GM18508 (cell line): Measurements from ENCODE around the gene NAV3.

Source experiments
- ATAC-seq: cut with Tn5 transposase; IDR thresholded peaks from one replicate; pipeline ENCODE4 v1.9.1; 2021; ENCODE audit warnings: moderate number of reproducible peaks; ENCODE audit not compliant: insufficient read depth, unreplicated experiment

NAV3 gene

GRCh38 chr12:77830583-77831351 lies at the start of gene NAV3:
NAV3 (plus strand) TSS chr12:77830894; CDS start chr12:77831462, 568 bp downstream.
- no peak for ATAC-seq

GRCh38 chr12:77782034-77782433 lies 48.7 kb upstream of the NAV3 start:
- ATAC-seq, result no peak

- ATAC-seq, result no peak
Observed at GRCh38 chr12:77782766-77783165, 47.9 kb upstream of the NAV3 start.

GRCh38 chr12:77785211-77785610 lies 45.5 kb upstream of the NAV3 start:
- no peak for ATAC-seq

- no peak for ATAC-seq
Observed at GRCh38 chr12:77786675-77787074, 44.0 kb upstream of the NAV3 start.

- no peak for ATAC-seq
Observed at GRCh38 chr12:77788231-77789168, 42.2 kb upstream of the NAV3 start.

GRCh38 chr12:77795699-77796098 lies 35.0 kb upstream of the NAV3 start:
- no peak for ATAC-seq

- ATAC-seq, result no peak
Observed at GRCh38 chr12:77796775-77797174, 33.9 kb upstream of the NAV3 start.

- ATAC-seq, result no peak
Observed at GRCh38 chr12:77800501-77800900, 30.2 kb upstream of the NAV3 start.

- ATAC-seq, result no peak
Observed at GRCh38 chr12:77808534-77808933, 22.2 kb upstream of the NAV3 start.

- ATAC-seq, result no peak
Observed at GRCh38 chr12:77813558-77813957, 17.1 kb upstream of the NAV3 start.

- no peak for ATAC-seq
Observed at GRCh38 chr12:77814386-77814785, 16.3 kb upstream of the NAV3 start.

- ATAC-seq, result peak; percentile 97
Observed at GRCh38 chr12:77816196-77816595, 14.5 kb upstream of the NAV3 start.

GRCh38 chr12:77817276-77817675 lies 13.4 kb upstream of the NAV3 start:
- no peak for ATAC-seq

- no peak for ATAC-seq
Observed at GRCh38 chr12:77818351-77818750, 12.3 kb upstream of the NAV3 start.

GRCh38 chr12:77821699-77822203 lies 8.9 kb upstream of the NAV3 start:
- ATAC-seq, result no peak

- no peak for ATAC-seq
Observed at GRCh38 chr12:77833329-77833728, 2.6 kb downstream of the NAV3 start.

- no peak for ATAC-seq
Observed at GRCh38 chr12:77834618-77835017, 3.9 kb downstream of the NAV3 start.

GRCh38 chr12:77835969-77836368 lies 5.3 kb downstream of the NAV3 start:
- ATAC-seq, result no peak

GRCh38 chr12:77837876-77838291 lies 7.2 kb downstream of the NAV3 start:
- no peak for ATAC-seq

- ATAC-seq, result no peak
Observed at GRCh38 chr12:77841521-77841920, 10.8 kb downstream of the NAV3 start.
